ENCODE results near the gene PLK5.

The PLK5 gene

GRCh38 chr19:1580957-1581356 is 57.1 kb downstream of the PLK5 start:
- DNase-seq = no peak

DNA sequence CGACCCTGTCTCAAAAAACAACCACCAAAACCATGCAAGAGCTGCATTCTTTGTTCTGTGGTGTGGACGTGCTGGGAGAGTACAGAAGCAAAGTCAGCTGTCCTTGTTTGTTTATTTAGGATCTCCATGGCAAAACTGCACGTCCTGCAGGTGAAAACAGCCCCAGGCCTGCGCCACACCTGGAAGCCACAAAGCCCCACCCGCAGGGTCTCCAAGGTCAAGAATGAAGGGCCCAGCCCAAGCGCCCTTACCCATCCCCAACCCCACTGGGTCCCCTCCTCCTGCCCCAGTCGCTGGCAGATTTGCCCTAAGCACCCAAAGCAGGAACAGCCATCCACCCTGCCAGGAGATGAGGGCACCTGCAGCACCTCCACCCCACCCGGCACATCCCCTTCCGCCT is 58.3 kb downstream of the PLK5 start:
- no peak for DNase-seq

GRCh38 chr19:1584500-1585242 is 60.8 kb downstream of the PLK5 start:
- DNase-seq = no peak

- DNase-seq = no peak
Measured at GRCh38 chr19:1585243-1585580, 61.3 kb downstream of the PLK5 start.

Data from HCEC 1CT (cell line).